HCT116 (cell line): Measurements from ENCODE around the gene SHF. TPM values are rescaled to one million over a fixed set of nuclear protein-coding genes. Genes with fewer than 3 reads are reported as not detected.
A peak's percentile ranks its signal among the peaks of the same experiment; 100 is the strongest.

ENCODE experiments used
- ATAC-seq: fragments of 200-7000 bp; cut with Tn5 transposase; 2 replicates; pipeline ENCODE4 v1.9.1; 2020; ENCODE audit warnings: mild to moderate bottlenecking, moderate library complexity
- BruUV-seq: library from RNA; stranded (reverse); fragments of 400-500 nt; replicated peaks from 2 replicates; lab custom pipeline; 2021; lab: Mats Ljungman, UMichigan
- CTCF ChIA-PET: fragments of 300-600 bp; sonication (Branson Sonifier 250); formaldehyde crosslinking; loops from one replicate; lab custom pipeline; 2021; ENCODE audit warnings: antibody characterized with exemption; lab: Charles Lee
- POLR2A ChIA-PET: fragments of 300-600, 350-600 bp; sonication (Branson Sonifier 250); formaldehyde crosslinking; loops from one replicate; lab custom pipeline; 2021; ENCODE audit warnings: antibody characterized with exemption; lab: Charles Lee
- RAD21 ChIA-PET, 2 experiments: fragments of 300-600 bp; sonication (Branson Sonifier 250); formaldehyde crosslinking; loops; one replicate each; lab custom pipeline; 2023; ENCODE audit warnings: low total read pairs in 2 of 2; ENCODE audit not compliant: uncharacterized antibody in 2 of 2, unreplicated experiment in 2 of 2, low non-redundant PET in 1 of 2; lab: Charles Lee
- DNase-seq: peaks from one replicate; pipeline ENCODE4 v3.0.0-alpha.2; 2010; ENCODE audit warnings: low read depth, low spot score
- H2AFZ ChIP-seq: fragments of 200-600 bp; shearing (Covaris generic), sonication (generic); 2 replicates; pipeline ENCODE4 v1.6.1; 2017; ENCODE audit warnings: low read depth, mixed run types, mixed read lengths, antibody characterized with exemption, low read length; ENCODE audit not compliant: poor library complexity, severe bottlenecking
- H3K27ac ChIP-seq: 2 replicates; pipeline ENCODE4 v1.5.1; 2012; ENCODE audit warnings: low read depth, low read length
- H3K27me3 ChIP-seq: fragments of 200-600 bp; sonication (generic); 2 replicates; pipeline ENCODE4 v1.6.1; 2016; ENCODE audit warnings: mixed run types, low read length, mixed read lengths; ENCODE audit not compliant: insufficient read depth
- H3K36me3 ChIP-seq, 2 experiments: fragments of 200-500 bp in 1 of 2; fragments of 200-600 bp in 1 of 2; sonication (Bioruptor generic) in 1 of 2; sonication (generic) in 1 of 2; 2 replicates each; pipeline versions ENCODE4 v1.5.1 to v1.6.1; 2014 to 2016; ENCODE audit warnings: low read length in 2 of 2, inconsistent platforms in 1 of 2, mixed read lengths in 1 of 2, mixed run types in 1 of 2; ENCODE audit not compliant: insufficient read depth in 2 of 2, control insufficient read depth in 1 of 2
- H3K4me1 ChIP-seq, 2 experiments: fragments of 200-600 bp in 1 of 2; sonication (generic) in 1 of 2; 2 replicates each; pipeline versions ENCODE4 v1.5.1 to v1.6.1; 2012 to 2017; ENCODE audit warnings: low read length in 2 of 2, inconsistent platforms in 1 of 2, mild to moderate bottlenecking in 1 of 2, mixed read lengths in 1 of 2, mixed run types in 1 of 2, moderate library complexity in 1 of 2; ENCODE audit not compliant: insufficient read depth in 2 of 2, control insufficient read depth in 1 of 2
- H3K4me2 ChIP-seq: fragments of 200-600 bp; sonication (generic); 2 replicates; pipeline ENCODE4 v1.6.1; 2017; ENCODE audit warnings: mixed run types, low read length, mixed read lengths
- H3K4me3 ChIP-seq, 2 experiments: fragments of 200-600 bp in 1 of 2; sonication (generic) in 1 of 2; replicated peaks in 1 of 2; 2 replicates each; pipeline ENCODE4 v1.5.1; 2011 to 2016; ENCODE audit warnings: low read length in 2 of 2, control low read depth in 1 of 2, low read depth in 1 of 2, mild to moderate bottlenecking in 1 of 2, mixed read lengths in 1 of 2, mixed run types in 1 of 2
- H3K79me2 ChIP-seq: fragments of 200-600 bp; sonication (generic); 2 replicates; pipeline ENCODE4 v1.6.1; 2017; ENCODE audit warnings: mild to moderate bottlenecking, mixed run types, low read length, moderate library complexity, mixed read lengths; ENCODE audit not compliant: insufficient read depth
- H3K9ac ChIP-seq: fragments of 200-600 bp; sonication (generic); 2 replicates; pipeline ENCODE4 v1.6.1; 2016; ENCODE audit warnings: low read length, mixed read lengths
- H3K9me2 ChIP-seq: fragments of 200-600 bp; sonication (generic), shearing (Covaris generic); 2 replicates; pipeline ENCODE4 v1.6.1; 2017; ENCODE audit warnings: mixed run types, mild to moderate bottlenecking, moderate library complexity; ENCODE audit not compliant: insufficient read depth
- H3K9me3 ChIP-seq, 2 experiments: fragments of 200-500 bp in 1 of 2; fragments of 200-600 bp in 1 of 2; sonication (Bioruptor generic) in 1 of 2; sonication (generic) in 1 of 2; 2 replicates each; pipeline ENCODE4 v1.6.1; 2014 to 2017; ENCODE audit warnings: low read length in 2 of 2, mixed read lengths in 2 of 2, inconsistent platforms in 1 of 2, low read depth in 1 of 2, mild to moderate bottlenecking in 1 of 2, mixed run types in 1 of 2, moderate library complexity in 1 of 2; ENCODE audit not compliant: control insufficient read depth in 1 of 2, insufficient read depth in 1 of 2
- H4K20me1 ChIP-seq: fragments of 200-600 bp; sonication (generic), shearing (Covaris generic); 2 replicates; pipeline ENCODE4 v1.6.1; 2017; ENCODE audit warnings: mixed run types, mild to moderate bottlenecking, moderate library complexity; ENCODE audit not compliant: insufficient read depth
- ATF3 ChIP-seq: IDR thresholded peaks from 2 replicates; pipeline ENCODE4 v1.6.1; 2012
- CBX3 ChIP-seq: IDR thresholded peaks from 2 replicates; pipeline ENCODE4 v1.6.1; 2012; ENCODE audit warnings: low read depth
- CEBPB ChIP-seq: IDR thresholded peaks from 2 replicates; pipeline ENCODE4 v1.6.1; 2012; ENCODE audit warnings: low read depth
- EGR1 ChIP-seq: IDR thresholded peaks from 2 replicates; pipeline ENCODE4 v1.6.1; 2012; ENCODE audit warnings: low read depth
- FOSL1 ChIP-seq: IDR thresholded peaks from 2 replicates; pipeline ENCODE4 v1.6.1; 2012; ENCODE audit warnings: low read depth
- MAX ChIP-seq: IDR thresholded peaks from 2 replicates; pipeline ENCODE4 v1.6.1; 2012
- POLR2A ChIP-seq: IDR thresholded peaks from 2 replicates; pipeline ENCODE4 v1.7.0; 2011; ENCODE audit warnings: borderline replicate concordance; ENCODE audit not compliant: insufficient read depth, insufficient read length; ENCODE audit errors: extremely low read depth
- POLR2AphosphoS5 ChIP-seq: IDR thresholded peaks from 2 replicates; pipeline ENCODE4 v1.6.1; 2011; ENCODE audit warnings: mild to moderate bottlenecking, low read depth, low read length, moderate library complexity
- RAD21 ChIP-seq: IDR thresholded peaks from 2 replicates; pipeline ENCODE4 v1.6.1; 2012; ENCODE audit warnings: low read depth, mild to moderate bottlenecking
- REST ChIP-seq: IDR thresholded peaks from 2 replicates; pipeline ENCODE4 v1.6.1; 2012; ENCODE audit warnings: low read depth
- SRF ChIP-seq: IDR thresholded peaks from 2 replicates; pipeline ENCODE4 v1.6.1; 2012; ENCODE audit warnings: low read depth
- TCF7L2 ChIP-seq: IDR thresholded peaks from 2 replicates; pipeline ENCODE4 v1.7.0; 2011; ENCODE audit warnings: borderline replicate concordance, inconsistent platforms; ENCODE audit not compliant: insufficient read depth, insufficient read length; ENCODE audit errors: extremely low read depth
- ZBTB33 ChIP-seq: IDR thresholded peaks from 2 replicates; pipeline ENCODE4 v1.6.1; 2011; ENCODE audit warnings: mild to moderate bottlenecking, low read length, moderate library complexity; ENCODE audit not compliant: insufficient replicate concordance; ENCODE audit errors: extremely low read depth
- ZFX ChIP-seq: fragments of 450-650 bp; IDR thresholded peaks from 2 replicates; pipeline ENCODE4 v1.6.1; 2017
- ZNF274 ChIP-seq: fragments of 200-500 bp; sonication (Bioruptor generic); IDR thresholded peaks from 2 replicates; pipeline ENCODE4 v1.6.1; 2014; ENCODE audit warnings: mild to moderate bottlenecking, low read depth, low read length, inconsistent platforms
- intact Hi-C: fragments of 100-400 bp; cut with micrococcal nuclease; formaldehyde crosslinking; loops from 2 replicates; pipeline ENCODE4 v1.10.0; 2022
- total RNA-seq: library from RNA; stranded (reverse); gene quantifications from one replicate; pipeline ENCODE4 v1.2.1, GENCODE V29; 2021; ENCODE audit not compliant: unreplicated experiment

Gene SHF
- total RNA-seq, 1 experiment from 2014 or later, result 2.6 TPM

- CTCF ChIA-PET, result interaction anchor here (0.8 to 4.8 kb wide), 7 partner anchors 9 to 410 kb away, joined by 4 to 44 read pairs (median 9); a partner anchor contains a TSS
- intact Hi-C loops, result loop anchor here (2.0 to 10.0 kb wide), 2 partner anchors 257 to 413 kb away; no protein-coding TSS in a partner anchor
Observed at GRCh38 chr15:45201557-45201859, 13.7 kb upstream of the SHF start.

More at GRCh38 chr15:45201557-45201859, 13.7 kb upstream of the SHF start:
- 0 out of 4 replicates have a peak overlapping the region, but pooled peaks of 1 of the 2 experiments have one; percentile 62 for H3K4me3 ChIP-seq
- H3K4me2 ChIP-seq, result peak overlapping the region; percentile 94
- BruUV-seq, result no TSS peak
- RAD21 ChIA-PET, result interaction anchor here in 1 of 2 experiments (0.6 kb wide), 1 partner anchor 538 kb away, joined by 5 read pairs; no protein-coding TSS in a partner anchor
- no peaks in the 10 kb centered on the region for H4K20me1 ChIP-seq
- no peaks in the 10 kb centered on the region for H3K79me2 ChIP-seq
- no peak overlapping the region for H3K9ac ChIP-seq
- ATAC-seq (no peak), DNase-seq (no peak)
- TF ChIP-seq REST, result no peak
- TF ChIP-seq POLR2AphosphoS5, result no peak
- no peak for TF ChIP-seq POLR2A
- no peak for TF ChIP-seq ZBTB33
- TF ChIP-seq ZFX, result no peak
- no peak for TF ChIP-seq ZNF274
- no peak for TF ChIP-seq CEBPB
- no peak for TF ChIP-seq SRF
- no peak for TF ChIP-seq FOSL1
- TF ChIP-seq MAX, result no peak
- no peak for TF ChIP-seq ATF3
- TF ChIP-seq EGR1, result no peak
- TF ChIP-seq CBX3, result no peak
- TF ChIP-seq TCF7L2, result no peak
- TF ChIP-seq RAD21, result no peak
- H3K27ac ChIP-seq, result no peak overlapping the region
- no peaks in the 10 kb centered on the region for H3K9me3 ChIP-seq
- H3K36me3 ChIP-seq, result no peaks in the 10 kb centered on the region
- H3K27me3 ChIP-seq, result no peaks in the 10 kb centered on the region
- H3K4me1 ChIP-seq, result peaks cover 11 to 36% of the 10 kb centered on the region in 2 experiments
- H2AFZ ChIP-seq, result no peak overlapping the region
- no peaks in the 10 kb centered on the region for H3K9me2 ChIP-seq
- POLR2A ChIA-PET, result interaction anchor here (0.6 to 3.0 kb wide), 6 partner anchors 8 to 249 kb away, joined by 3 to 11 read pairs (median 4); a partner anchor contains a TSS
